Left hindlimb (tissue), 1 donor: ENCODE measurements around the gene IQGAP1.
A peak's percentile ranks its signal among the peaks of the same experiment; 100 is the strongest.
"Not testable (repeated sequence)": the region's sequence is repeated elsewhere in the genome, so short reads cannot be mapped to it uniquely, and the experiment has no call there.

Experiments used
- DNase-seq: peaks from one replicate; pipeline ENCODE4 v3.0.0-alpha.2; 2018

IQGAP1 gene

DNA sequence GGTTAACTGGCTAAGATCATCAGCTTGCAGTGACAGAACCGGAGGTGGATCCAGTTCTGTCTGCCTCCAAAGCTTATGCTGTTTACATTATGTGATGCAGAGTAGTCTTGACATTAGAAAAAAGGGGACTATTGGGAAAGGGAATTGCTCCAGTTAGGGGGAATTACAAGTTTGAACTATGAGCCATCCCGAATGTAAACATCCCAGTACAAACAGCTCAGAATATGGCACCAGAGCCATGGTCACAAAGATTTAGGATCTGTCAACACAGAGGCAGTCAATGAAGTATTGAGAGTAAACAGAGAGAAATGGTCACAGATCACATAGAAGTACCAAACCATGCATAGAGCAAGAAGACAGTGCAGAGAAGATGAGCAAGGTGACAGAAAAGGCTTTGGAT, 101.9 kb downstream of the IQGAP1 start:
- DNase-seq = no peak

DNA sequence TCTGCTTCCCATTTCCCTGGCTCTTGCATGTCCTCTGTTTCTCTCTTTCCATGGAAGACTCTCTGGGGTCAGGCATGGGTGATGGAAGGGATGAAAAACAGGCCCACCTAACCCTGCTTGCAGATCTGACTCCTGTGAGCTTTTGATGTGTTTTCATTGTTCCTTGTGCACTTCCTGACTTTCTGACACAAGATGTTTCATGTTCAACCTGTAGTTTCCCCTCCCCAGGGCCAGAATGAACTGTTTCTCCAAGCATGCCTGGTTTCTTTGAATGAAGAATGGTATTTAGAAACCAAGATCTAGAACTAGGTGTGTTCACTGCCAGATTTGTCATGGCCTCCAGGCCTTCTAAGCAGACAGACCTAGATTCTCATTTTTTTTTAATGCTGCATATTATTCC, 105.6 kb downstream of the IQGAP1 start:
- DNase-seq = no peak

DNA sequence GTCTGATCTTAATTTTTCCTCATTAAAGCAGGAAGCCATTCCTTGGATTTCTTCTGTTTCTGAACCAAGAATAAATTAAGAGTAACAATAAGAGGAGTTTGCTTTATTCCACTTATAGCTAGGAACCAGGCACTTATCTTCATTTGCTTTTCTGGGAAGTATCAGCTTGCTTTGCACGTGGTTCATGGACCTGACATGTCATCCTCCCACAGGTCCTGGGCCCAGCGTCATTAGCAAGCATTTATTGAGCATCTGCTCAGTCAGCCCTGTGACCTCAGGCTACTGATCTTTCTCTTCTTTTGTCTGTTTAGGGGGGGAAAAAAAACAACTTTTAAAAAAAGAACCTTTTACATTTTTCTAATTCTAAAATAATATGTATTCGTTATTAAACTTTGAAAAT, 107.0 kb downstream of the IQGAP1 start:
- DNase-seq = no peak

- no peak for DNase-seq
Measured at GRCh38 chr15:90496791-90497190, 108.7 kb downstream of the IQGAP1 start.

- DNase-seq = no peak
Measured at GRCh38 chr15:90497376-90497775, 109.3 kb downstream of the IQGAP1 start.

DNA sequence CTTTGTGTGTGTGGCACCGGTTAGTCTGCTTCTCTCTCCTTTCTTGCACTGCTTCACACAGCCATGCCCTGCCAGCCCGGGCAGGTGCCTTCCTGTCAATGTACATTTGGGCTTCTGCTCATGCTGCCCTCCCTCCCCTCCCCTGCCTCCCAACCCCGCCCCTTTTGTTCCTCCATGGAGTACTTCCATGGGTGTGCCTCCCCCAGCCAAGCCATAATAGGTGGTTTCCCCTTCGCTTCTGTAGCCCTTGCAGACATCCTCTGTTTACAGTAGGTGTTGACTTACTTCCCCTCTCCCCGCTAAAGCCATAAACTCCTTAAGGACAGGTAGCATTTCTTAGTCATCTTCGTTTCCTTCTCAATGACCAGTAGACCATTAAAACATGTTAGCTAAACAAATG, 109.9 kb downstream of the IQGAP1 start:
- DNase-seq = no peak

- no peak for DNase-seq
Measured at GRCh38 chr15:90500171-90500570, 112.1 kb downstream of the IQGAP1 start.

GRCh38 chr15:90501898-90502297, 113.9 kb downstream of the IQGAP1 start:
- no peak for DNase-seq

DNA sequence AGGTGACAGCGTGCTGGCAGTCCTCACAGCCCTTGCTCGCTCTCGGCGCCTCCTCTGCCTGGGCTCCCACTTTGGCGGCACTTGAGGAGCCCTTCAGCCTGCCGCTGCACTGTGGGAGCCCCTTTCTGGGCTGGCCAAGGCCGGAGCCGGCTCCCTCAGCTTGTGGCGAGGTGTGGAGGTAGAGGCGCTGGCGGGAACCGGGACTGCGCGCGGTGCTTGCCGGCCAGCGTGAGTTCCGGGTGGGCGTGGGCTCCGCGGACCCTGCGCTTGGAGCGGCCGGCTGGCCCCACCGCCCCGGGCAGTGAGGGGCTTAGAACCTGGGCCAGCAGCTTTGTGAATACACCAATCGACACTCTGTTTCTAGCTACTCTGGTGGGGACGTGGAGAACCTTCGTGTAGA, 122.7 kb downstream of the IQGAP1 start:
- DNase-seq = not testable (repeated sequence)

- DNase-seq = not testable (repeated sequence)
Measured at GRCh38 chr15:90511211-90511618, 123.2 kb downstream of the IQGAP1 start.

DNA sequence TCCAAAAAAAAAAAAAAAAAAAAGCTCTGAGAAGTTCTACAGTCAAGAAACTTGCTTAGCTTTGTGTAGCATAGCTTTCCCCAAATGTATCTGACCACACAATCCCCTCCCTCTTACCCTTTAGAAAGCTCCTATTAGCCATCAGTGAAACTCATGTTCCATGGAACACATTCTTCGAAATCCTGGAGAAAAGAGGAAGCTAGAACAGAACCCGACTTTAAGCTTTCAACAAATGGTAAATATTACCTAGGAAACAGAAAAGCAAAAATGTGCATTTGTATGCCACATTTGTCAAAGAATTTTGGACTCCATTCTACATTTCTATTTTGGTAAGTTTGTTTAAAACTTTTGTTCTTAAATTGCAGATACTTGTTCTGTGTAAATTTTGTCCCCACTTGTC, 124.2 kb downstream of the IQGAP1 start:
- no peak for DNase-seq

DNA sequence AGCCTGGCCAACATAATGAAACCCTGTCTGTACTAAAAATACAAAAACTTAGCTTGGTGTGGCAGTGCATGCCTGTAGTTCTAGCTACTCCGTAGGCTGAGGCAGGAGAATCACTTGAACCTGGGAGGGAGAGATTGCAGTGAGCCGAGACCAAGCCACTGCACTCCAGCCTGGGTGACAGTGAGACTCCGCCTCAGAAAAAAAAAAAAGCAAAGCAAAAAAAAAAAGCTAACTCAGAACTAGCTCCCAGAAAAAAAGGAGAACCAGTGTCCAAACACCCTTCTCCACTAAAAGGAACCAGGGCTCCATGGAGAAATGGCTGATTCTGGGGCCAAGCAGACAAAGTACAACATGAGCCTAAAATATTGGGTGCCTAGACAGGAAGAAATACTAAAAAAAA, 124.9 kb downstream of the IQGAP1 start:
- no peak for DNase-seq

DNA sequence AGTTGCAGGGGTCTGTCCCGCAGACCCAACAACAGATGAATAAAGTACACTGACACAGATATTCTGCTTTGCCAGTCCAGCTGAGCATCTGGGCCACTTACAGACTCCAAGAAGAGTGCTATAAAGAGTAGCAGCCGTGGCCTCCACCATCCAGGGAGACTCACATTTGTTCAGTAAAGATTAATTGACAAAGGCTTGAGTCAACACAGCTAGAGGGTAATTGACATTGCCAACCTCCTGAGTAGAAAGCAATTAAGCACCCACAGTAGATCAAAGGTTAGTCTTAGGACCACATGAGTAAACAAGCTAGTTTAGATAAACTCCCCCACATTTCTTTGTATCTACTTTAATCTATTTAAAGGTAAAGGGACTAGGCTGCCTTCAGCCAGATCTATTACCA, 125.4 kb downstream of the IQGAP1 start:
- no peak for DNase-seq

DNA sequence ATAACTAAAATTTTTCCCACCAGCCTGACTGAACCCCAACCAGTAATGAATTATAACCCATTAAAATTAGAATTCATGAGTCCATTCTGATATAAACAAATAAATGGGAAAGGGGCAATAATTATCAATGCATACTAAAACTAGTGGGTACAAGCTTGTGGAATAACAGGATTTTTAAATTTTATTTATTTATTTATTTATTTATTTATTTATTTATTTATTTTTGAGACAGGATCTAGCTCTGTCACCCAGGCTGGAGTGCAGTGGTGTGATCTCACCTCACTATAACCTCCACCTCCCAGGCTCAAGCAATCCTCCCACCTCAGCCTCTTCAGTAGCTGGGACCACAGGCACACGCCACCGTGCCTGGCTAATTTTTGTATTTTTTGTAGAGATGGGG, 125.9 kb downstream of the IQGAP1 start:
- not testable (repeated sequence) for DNase-seq

DNA sequence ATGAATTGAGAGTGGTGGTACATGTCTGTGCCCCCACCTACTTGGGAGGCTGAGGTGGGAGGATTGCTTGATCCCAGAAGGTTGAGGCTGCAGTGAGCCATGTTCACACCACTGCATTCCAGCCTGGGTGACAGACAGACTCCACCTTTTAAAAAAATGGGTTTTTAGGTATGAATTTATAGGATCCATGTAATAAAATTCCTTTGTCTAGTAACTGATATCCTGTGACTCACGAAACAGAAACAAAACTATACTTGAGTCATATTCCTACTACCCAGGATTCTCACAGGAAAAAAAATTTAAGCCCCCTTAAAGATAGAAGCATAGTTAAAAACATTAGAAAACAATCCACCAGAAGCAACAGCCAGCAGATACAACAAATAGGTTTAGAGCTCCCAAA, 131.6 kb downstream of the IQGAP1 start:
- DNase-seq = no peak

DNA sequence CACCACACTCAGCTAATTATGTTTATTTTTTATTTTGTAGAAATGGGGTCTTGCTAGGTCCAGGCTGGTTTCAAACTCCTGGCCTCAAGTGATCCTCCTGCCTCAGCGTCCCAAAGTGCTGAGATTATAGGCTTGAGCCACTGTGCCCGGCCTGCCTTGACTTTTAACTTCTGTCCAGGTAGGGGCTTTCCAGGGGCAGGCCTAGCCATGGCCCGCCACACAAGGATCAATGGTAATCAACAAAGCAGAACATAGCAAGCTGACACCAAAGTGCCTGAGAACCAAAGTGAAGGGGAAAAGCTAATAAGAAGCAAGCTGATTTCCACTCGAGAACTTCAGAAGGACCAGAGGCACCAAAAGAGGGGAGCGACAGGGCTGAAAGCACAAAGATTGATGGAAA, 132.3 kb downstream of the IQGAP1 start:
- DNase-seq = no peak

GRCh38 chr15:90523373-90523772, 135.3 kb downstream of the IQGAP1 start:
- DNase-seq = no peak

GRCh38 chr15:90524018-90524803, 136.2 kb downstream of the IQGAP1 start:
- DNase-seq = not testable (repeated sequence)

DNA sequence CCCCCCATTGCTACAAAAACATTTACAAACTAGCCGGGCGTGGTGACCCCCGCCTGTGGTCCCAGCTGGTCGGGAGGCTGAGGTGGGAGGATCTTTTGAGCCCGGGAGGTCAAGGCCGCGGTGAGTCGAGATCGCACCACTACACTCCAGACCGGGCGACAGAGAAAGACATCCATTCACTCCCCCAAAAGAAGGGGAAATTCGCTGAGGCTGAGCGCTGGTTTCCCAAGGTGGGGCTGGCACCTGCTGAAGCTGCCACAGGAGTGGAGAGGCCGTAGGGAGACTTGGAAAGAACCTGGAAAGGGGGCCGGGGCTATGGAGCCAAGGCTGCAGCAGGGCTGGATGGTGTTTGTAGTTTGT, 140.9 kb downstream of the IQGAP1 start:
- no peak for DNase-seq

DNA sequence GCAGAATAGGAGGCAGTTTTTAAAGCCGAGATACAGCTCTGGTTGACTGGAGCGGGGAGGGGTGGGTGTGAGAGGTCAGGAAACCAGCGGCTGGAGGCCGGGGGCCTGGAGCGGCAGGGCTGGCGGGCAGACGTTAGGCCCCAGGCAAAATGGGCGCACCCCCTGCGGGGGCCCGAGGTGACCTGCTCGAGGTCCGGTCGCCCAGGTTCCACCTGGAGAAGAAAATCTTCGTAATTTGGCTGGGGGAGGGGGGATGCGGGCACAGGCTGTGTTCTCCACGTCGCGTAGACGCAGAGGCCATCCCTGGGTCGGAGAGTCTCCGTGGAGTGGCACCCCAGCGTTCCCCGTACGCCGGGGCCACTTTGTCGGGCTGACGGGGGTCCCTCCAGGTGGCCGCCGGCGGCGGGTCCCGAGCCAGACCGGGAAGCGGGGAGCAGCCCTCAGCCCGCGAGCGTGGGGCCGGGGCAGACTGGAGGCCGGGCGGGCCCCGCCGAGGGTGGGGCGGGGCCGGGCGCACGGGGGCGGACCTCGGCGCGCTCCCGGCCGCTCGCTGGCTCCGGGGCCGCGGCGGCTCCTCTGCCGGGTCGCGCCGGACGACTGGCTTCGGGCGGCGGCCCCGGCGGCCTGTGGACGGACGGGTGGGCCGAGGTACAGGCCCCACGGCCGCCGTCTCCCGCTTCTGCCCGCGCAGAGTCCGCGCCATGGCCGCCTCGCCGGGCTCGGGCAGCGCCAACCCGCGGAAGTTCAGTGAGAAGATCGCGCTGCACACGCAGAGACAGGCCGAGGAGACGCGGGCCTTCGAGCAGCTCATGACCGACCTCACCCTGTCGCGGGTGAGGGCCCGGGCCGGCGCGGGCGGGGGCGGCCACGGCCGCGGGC, 141.6 kb downstream of the IQGAP1 start, which contains the start of gene CRTC3:
TSS of gene CRTC3 (plus strand) at position 553 of the 879 bp plus-strand sequence. CDS start at position 702, 149 bp downstream.
- peak; percentile 70 for DNase-seq

GRCh38 chr15:90530250-90531051, 142.4 kb downstream of the IQGAP1 start:
- peak; percentile 76 for DNase-seq

DNA sequence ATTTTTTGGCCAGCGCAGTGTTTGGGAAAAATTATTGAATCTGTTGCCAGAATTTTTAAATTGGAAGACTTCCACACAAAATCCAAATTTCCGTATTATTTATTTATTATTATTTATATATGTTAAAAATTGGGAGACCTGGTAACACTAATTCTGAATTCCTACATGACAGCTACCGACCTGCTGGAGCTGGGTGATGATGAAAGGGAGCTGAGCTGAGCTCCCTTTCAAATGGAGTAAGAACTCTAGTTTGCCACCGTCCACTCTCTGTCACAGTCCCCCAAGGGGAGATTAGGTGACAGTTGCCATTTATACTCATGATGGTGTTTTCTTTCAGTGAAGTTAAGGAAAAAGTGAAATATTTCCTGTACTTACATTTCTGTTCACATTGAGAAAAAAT, 143.1 kb downstream of the IQGAP1 start:
- no peak for DNase-seq

DNA sequence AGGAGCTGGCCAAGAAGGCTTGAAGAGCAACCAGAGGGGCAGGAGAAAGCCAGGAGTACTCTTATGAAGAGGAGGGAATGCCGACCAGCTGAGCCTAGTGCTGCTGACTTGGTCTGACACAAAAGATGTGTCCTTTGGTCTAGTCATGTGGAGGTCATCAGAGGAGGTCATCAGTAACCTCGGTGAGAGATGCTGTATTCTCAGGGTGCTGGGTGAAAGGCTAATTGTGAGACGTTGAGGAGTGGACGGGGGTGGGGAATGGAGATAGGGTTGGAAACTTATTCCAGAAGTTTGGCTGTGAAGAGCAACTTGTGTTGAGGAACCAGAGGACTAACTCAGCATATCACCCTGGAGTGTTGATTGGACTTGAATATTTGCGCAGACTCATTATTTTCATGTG, 147.2 kb downstream of the IQGAP1 start:
- no peak for DNase-seq
